ENCODE measurements around the gene HAUS6.
"Not testable (repeated sequence)": the region's sequence is repeated elsewhere in the genome, so short reads cannot be mapped to it uniquely, and the experiment has no call there.

The HAUS6 gene

DNA sequence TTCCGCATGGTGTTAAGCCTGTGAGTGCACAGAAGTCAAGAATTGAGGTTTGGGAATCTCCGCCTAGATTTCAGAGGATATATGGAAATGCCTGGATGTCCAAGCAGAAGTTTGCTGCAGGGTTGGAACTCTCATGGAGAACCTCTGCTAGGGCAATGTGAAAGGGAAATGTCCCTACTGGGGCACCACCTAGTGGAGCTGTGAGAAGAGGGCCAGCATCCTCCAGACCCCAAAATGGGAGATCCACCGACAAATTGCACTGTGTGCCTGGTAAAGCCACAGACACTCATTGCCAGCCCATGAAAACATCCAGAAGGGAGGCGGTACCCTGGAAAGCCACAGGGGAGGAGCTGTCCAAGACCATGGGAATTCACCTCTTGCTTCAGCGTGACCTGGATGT, 66.1 kb downstream of the HAUS6 start:
- FAIRE-seq (no peak), DNase-seq (ENCODE audit: low spot score) (no peak)

GRCh38 chr9:19033015-19033414, 69.7 kb downstream of the HAUS6 start, which contains the start of gene SAXO1:
TSS of gene SAXO1 (minus strand) at chr9:19033209. CDS start at chr9:19032908, 301 bp downstream.
- FAIRE-seq (no peak), DNase-seq (ENCODE audit: low spot score) (no peak)

DNA sequence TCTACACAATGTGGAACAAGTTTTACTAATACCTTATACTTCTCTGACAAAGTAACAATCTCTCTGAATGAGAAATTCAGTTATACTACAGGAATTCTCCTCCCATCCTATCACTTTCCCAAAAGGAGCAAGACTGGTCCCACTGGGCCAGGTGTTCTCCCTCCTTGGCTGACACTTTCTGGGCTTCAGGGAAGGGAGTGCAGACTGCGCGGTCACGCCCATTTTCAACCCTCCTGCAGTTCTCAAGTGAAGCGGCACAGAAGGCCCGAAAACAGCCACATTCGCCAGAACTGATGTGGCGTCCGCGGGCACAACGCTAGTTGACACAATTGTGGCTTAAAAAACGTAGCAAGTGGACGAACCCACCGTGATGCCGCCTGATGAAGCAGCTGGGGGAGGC, 70.3 kb downstream of the HAUS6 start:
- no peak for FAIRE-seq
- DNase-seq (ENCODE audit: low spot score): no peak

GRCh38 chr9:19030899-19031298, 71.8 kb downstream of the HAUS6 start:
- no peak for FAIRE-seq

DNA sequence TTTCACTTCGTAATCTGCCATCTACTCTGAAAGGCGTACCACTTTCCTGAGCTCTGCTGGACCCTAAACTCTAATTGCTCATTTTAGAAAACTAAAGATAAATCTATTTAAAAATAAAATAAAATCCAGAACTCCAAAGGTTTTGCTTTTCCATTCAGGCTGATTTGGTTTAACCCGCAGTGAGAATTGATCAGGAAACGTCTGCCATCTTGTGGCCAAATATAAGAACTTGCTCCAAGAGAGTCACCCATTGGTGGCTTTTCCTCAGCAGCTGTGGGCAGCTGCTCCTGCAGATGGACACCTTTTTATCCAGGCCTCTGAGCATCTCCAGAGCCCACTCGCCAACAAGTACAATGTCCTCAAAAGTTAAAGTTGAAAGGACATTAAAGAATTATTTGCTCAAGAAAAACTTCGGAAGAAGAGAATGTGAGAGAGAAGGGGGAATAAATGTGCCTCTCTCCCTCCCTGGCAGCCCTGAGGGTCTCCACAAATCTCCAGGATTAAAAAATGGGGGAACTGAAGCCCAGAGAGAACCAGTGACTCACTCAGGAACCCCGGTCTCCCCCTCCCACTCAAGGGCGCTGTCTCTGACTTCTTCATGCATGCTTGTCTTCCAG, 73.8 kb downstream of the HAUS6 start:
- FAIRE-seq (peak; percentile 77), DNase-seq (ENCODE audit: low spot score) (peak; percentile 53)

More at GRCh38 chr9:19030899-19031298, 71.8 kb downstream of the HAUS6 start:
- no peak for DNase-seq (ENCODE audit: low spot score)

DNA sequence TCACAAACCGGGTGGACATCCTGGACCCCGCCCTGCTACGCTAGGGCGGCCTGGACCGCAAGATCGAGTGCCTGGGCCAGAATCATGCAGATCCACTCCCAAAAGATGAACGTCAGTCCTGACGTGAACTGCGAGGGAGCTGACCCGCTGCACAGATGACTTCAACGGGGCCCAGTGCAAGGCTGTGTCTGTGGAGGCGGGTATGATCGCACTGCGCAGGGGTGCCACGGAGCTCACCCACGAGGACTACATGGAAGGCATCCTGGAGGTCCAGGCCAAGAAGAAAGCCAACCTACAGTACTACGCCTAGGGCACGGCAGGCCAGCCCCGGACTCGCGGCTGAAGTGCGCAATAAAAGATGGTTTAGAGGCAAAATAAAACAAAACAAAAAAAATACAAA, 74.9 kb downstream of the HAUS6 start:
- DNase-seq (ENCODE audit: low spot score) (no peak), FAIRE-seq (no peak)

GRCh38 chr9:19026375-19026774, 76.3 kb downstream of the HAUS6 start:
- no peak for DNase-seq (ENCODE audit: low spot score)
- FAIRE-seq: no peak

GRCh38 chr9:19023078-19023477, 79.6 kb downstream of the HAUS6 start:
- FAIRE-seq (no peak), DNase-seq (ENCODE audit: low spot score) (no peak)

- FAIRE-seq: no peak
- DNase-seq (ENCODE audit: low spot score): no peak
These were observed 80.5 kb downstream of the HAUS6 start for GRCh38 chr9:19022206-19022605.

DNA sequence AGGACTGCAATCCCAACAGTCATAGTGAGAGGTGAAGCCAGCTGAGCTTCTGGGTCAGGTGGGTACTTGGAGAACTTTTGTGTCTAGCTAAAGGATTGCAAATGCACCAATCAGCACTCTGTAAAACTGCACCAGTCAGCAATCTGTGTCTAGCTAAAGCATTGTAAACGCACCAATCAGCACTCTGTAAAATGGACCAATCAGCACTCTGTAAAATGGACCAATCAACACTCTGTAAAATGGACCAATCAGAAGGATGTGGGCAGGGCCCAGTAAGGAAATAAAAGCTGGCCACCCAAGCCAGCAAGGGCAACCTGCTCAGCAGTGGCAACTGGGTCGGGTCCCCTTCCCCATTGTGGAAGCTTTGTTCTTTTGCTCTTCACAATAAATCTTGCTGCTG, 81.1 kb downstream of the HAUS6 start:
- FAIRE-seq; DNase-seq (ENCODE audit: low spot score): not testable (repeated sequence)

- FAIRE-seq (no peak), DNase-seq (ENCODE audit: low spot score) (no peak)
These were observed 81.7 kb downstream of the HAUS6 start for GRCh38 chr9:19020886-19021455.

DNA sequence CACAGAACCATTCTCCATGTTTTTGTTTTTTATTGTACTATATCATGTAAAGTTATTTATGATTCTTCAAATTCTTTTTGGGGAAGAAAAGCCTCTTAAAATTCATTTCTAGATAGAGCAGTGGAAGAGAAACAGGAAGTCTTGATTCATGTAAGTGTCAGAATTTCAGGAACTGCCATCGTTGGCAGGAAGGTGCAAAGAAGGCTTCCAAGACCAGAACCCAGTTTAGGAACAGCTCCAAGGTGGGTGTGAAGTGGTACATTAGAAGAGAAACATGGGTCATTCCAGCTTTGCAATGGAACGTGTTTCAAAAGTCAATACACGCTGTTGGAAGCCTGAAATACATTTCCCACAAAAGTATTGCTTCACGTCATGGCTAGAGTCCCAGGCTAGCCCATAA, 84.5 kb downstream of the HAUS6 start:
- DNase-seq (ENCODE audit: low spot score) (no peak), FAIRE-seq (no peak)

- FAIRE-seq (no peak), DNase-seq (ENCODE audit: low spot score) (no peak)
These were observed 93.2 kb downstream of the HAUS6 start for GRCh38 chr9:19009391-19009965.

All from RCC 7860 (cell line).